ENCODE measurements around the gene BCL7A.

BCL7A gene

DNA sequence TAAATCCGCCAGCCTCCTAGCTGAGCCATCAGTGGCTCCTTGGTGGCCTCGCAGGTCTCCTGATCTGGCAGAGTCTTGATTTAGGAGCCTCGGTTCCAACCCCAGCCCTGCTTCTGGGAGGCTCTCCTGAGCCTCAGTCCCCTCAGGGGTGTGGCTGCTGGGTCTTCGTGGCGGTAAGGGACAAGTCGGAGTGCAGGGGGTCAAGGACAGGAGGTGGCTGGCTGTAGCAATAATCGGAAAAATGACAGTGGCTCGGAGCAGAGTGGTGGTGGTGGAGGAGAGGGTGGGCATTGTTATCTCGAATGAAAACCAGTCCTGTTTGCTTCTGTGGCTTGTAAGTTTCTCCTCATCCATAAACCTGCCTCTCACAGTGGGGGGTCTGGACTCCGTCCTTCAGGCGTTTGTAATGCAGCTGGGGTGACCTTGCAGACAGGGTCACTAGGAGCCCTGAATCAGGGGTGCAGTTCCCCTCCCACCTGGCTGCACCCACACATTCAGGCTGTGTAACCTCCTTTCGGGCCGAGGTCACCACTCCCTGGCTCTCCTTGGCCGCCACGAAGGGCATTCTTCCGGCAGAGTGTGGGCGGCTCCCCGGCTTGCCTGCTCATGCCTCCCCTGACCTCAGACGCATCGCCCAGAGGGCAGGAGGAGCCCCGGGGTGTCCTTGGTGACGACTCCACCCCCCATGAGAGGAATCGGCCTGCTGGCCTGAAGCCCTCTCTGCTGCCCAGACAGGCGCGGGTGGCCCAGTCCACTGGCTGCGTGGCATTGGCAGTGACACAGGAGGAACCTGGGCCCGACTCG lies 8.1 kb downstream of the BCL7A start:
- DNase-seq (ENCODE audit: low read depth, low spot score): no peak

GRCh38 chr12:122030424-122031035 lies 8.8 kb downstream of the BCL7A start:
- no peak overlapping the region for H3K4me3 ChIP-seq (ENCODE audit: low read depth, low read length)
- ChIA-PET POLR2A (no interaction called here), CTCF (interaction anchor here (0.6 to 4.2 kb wide), 6 partner anchors 12 to 113 kb away, joined by 3 to 23 read pairs (median 6); no protein-coding TSS in a partner anchor)
- TF ChIP-seq, protein P1, sequence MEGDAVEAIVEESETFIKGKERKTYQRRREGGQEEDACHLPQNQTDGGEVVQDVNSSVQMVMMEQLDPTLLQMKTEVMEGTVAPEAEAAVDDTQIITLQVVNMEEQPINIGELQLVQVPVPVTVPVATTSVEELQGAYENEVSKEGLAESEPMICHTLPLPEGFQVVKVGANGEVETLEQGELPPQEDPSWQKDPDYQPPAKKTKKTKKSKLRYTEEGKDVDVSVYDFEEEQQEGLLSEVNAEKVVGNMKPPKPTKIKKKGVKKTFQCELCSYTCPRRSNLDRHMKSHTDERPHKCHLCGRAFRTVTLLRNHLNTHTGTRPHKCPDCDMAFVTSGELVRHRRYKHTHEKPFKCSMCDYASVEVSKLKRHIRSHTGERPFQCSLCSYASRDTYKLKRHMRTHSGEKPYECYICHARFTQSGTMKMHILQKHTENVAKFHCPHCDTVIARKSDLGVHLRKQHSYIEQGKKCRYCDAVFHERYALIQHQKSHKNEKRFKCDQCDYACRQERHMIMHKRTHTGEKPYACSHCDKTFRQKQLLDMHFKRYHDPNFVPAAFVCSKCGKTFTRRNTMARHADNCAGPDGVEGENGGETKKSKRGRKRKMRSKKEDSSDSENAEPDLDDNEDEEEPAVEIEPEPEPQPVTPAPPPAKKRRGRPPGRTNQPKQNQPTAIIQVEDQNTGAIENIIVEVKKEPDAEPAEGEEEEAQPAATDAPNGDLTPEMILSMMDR (IDR thresholded peaks at IDR 0.05; ENCODE audit: insufficient read depth, low read length, missing control alignments): no peak
- no peak for DNase-seq (ENCODE audit: low read depth, low spot score)

More for the DNA sequence above, 8.1 kb downstream of the BCL7A start:
- no peak overlapping the region for H3K4me3 ChIP-seq (ENCODE audit: low read depth, low read length)
- TF ChIP-seq, protein P1 (IDR thresholded peaks at IDR 0.05; ENCODE audit: insufficient read depth, low read length, missing control alignments): no peak
- CTCF ChIA-PET: interaction anchor here (0.6 to 4.2 kb wide), 3 partner anchors 13 to 93 kb away, joined by 3 to 23 read pairs (median 10); no protein-coding TSS in a partner anchor
- POLR2A ChIA-PET: no interaction called here

DNA sequence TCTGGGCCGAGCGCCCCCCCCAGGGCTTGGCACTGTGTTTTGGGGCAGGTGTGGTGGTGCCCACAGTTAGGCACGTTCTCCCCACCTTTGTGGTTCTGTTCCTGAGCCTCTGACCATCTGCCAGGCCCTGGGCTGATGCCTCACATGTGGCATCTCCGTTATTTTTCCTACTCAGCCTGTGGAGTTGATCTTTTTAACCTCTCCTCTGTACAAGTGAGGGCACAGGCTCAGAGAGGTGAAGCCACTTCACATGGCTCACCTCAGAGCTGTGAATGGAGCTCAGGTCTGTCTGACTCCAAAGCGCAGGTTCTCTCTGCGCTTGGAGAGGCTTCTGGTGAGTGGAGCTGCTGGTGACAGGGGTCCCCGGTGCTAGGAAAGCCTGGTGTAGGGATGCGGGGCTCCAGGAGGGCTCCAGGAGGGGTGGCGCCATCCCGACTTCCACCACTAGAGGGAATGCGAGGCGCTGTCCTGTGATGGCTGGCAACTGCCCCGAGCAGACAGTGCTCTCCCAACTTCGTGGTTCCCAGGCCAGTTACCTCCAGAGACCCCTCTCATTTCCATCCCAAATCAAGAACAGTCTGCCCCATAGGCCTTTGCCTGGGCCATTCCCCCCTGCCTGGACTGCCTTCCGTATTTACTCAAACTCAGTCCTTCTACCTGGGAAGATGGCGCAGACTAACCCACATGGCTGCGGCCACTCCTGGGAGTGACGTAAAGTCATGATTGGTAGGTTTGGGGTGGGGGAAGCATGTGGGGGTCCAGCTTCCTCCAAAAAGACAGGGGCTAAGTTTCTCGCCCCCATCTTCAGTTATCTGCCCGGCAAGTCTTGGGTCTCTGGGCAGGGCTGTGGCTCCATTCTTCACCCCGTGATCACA lies 9.9 kb downstream of the BCL7A start:
- POLR2A ChIA-PET: no interaction called here
- no peak for DNase-seq (ENCODE audit: low read depth, low spot score)
- CTCF ChIA-PET: interaction anchor here (0.8 to 4.2 kb wide), 12 partner anchors 8 to 160 kb away, joined by 3 to 23 read pairs (median 4); no protein-coding TSS in a partner anchor
- TF ChIP-seq, protein P1 (IDR thresholded peaks at IDR 0.05; ENCODE audit: insufficient read depth, low read length, missing control alignments): peak; percentile 84
- H3K4me3 ChIP-seq (ENCODE audit: low read depth, low read length): no peak overlapping the region

DNA sequence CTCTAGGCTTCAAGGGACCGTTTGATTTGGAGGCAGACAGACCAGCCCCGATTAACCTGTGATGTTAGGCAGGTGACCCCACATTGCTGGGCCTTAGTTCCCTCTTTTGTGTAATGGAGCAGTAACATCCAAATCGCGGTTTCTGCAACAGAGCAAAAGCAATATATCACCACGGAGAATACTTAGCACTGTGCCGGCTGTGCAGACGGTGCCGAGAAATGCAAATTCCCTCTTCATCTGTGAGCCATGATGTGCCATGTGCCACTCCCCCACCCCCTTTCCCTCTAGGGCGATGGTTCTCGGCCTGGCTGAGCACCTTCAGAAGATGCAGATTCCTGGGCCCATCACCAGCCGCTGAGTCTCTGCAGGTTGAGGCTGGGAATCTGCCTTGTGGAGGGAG lies 10.9 kb downstream of the BCL7A start:
- TF ChIP-seq, protein P1 (IDR thresholded peaks at IDR 0.05; ENCODE audit: insufficient read depth, low read length, missing control alignments): no peak
- H3K4me3 ChIP-seq (ENCODE audit: low read depth, low read length): no peak overlapping the region
- POLR2A ChIA-PET: interaction anchor here (0.6 kb wide), 1 partner anchor 110 kb away, joined by 3 read pairs; no protein-coding TSS in a partner anchor
- CTCF ChIA-PET: interaction anchor here (1.1 to 4.2 kb wide), 8 partner anchors 9 to 159 kb away, joined by 3 to 23 read pairs (median 6); no protein-coding TSS in a partner anchor
- no peak for DNase-seq (ENCODE audit: low read depth, low spot score)

DNA sequence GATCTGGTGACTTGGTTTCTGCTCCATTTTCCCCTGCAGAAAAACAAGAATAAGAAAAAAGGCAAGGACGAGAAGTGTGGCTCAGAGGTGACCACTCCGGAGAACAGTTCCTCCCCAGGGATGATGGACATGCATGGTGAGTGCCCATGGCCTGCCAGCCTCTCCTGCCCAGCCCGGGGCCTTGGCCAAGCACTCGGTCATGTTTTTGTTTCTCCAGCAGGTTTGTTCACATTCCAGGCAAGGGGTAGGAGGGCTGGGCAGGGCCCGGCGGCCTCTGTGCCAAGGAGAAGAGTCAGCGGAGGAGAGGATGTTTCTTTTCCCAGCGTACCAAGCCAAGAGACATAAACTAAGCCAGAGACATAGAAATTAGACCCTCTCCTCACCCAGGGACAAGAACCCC lies 13.6 kb downstream of the BCL7A start:
- no peak for DNase-seq (ENCODE audit: low read depth, low spot score)
- CTCF ChIA-PET: no interaction called here
- TF ChIP-seq, protein P1 (IDR thresholded peaks at IDR 0.05; ENCODE audit: insufficient read depth, low read length, missing control alignments): no peak
- H3K4me3 ChIP-seq (ENCODE audit: low read depth, low read length): no peak overlapping the region
- POLR2A ChIA-PET: no interaction called here
